Nephron progenitor cell (in vitro differentiated cells): Measurements from ENCODE around the gene ATP8A1.

Experiments
- DNase-seq: peaks from one replicate; pipeline ENCODE4 v3.0.0; 2021
- H3K27ac Mint-ChIP-seq: 2 replicates; pipeline ENCODE4 v1.8.0; 2021; ENCODE audit warnings: mild to moderate bottlenecking, moderate library complexity, mixed read lengths
- H3K27me3 Mint-ChIP-seq: 2 replicates; pipeline ENCODE4 v1.8.0; 2021; ENCODE audit warnings: mild to moderate bottlenecking, low read depth, mixed read lengths; ENCODE audit not compliant: poor library complexity
- H3K36me3 Mint-ChIP-seq: 2 replicates; pipeline ENCODE4 v1.8.0; 2021; ENCODE audit warnings: low read depth, mixed read lengths
- H3K4me1 Mint-ChIP-seq: 2 replicates; pipeline ENCODE4 v1.8.0; 2021; ENCODE audit warnings: mixed read lengths
- H3K4me3 Mint-ChIP-seq: 2 replicates; pipeline ENCODE4 v1.8.0; 2021; ENCODE audit warnings: mild to moderate bottlenecking, moderate library complexity, mixed read lengths
- H3K9me3 Mint-ChIP-seq: 2 replicates; pipeline ENCODE4 v1.8.0; 2021; ENCODE audit warnings: mild to moderate bottlenecking, moderate library complexity, mixed read lengths
- CTCF ChIP-seq: fragments of 200-600 bp; sonication (generic); IDR thresholded peaks from 2 replicates; pipeline ENCODE4 v1.5.0; 2021; ENCODE audit warnings: antibody characterized with exemption

ATP8A1 gene

DNA sequence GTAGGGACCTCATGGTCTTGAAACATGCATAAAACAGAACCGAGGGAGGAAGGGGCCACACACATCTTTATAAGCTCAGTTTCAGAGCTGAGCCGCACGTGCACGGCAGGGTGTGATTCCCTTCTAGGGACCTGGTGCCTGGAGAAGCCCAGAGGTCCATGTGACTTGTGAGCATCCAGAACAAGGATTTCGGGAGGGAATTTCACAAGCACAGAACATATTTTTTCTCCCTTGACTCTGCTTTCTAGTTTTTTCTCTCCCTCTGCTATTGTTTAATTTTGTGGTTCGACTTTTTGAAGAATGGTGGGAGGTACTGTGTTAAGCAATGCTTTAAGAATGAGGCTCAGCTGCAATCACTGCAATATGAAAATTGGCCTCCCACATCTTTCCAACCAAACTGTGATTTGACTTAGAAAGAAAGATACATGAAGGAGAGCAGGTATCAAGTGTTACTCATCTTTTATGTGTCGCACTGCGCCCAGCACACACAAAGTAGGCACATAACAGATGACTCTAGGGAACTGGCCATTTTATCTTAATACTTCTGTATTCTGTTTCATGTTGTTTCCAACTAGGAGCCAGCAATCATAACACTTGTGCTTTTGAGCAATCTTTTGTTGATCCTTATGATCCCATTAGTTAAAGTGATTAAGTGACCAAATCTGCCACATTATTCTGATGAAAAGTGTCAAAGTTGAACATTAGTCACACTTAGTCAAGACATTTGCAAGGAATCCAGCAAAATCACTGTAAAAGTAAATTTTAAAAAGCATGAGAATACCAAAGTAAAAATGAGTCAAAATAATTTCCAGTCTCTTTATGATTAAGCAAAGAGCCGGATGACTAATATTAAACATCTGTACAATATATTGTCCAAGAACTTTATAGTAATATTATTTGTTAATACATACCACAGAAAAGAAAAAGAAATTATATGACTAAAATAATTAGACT lies 173.2 kb downstream of the ATP8A1 start:
- no peak overlapping the region for H3K4me3 Mint-ChIP-seq
- no peak overlapping the region for H3K27ac Mint-ChIP-seq
- no peaks in the 10 kb centered on the region for H3K9me3 Mint-ChIP-seq
- TF ChIP-seq CTCF, result no peak
- peaks cover 6% of the 10 kb centered on the region for H3K27me3 Mint-ChIP-seq
- no peak for DNase-seq
- H3K4me1 Mint-ChIP-seq, result peaks cover 13% of the 10 kb centered on the region
- H3K36me3 Mint-ChIP-seq, result no peaks in the 10 kb centered on the region

DNA sequence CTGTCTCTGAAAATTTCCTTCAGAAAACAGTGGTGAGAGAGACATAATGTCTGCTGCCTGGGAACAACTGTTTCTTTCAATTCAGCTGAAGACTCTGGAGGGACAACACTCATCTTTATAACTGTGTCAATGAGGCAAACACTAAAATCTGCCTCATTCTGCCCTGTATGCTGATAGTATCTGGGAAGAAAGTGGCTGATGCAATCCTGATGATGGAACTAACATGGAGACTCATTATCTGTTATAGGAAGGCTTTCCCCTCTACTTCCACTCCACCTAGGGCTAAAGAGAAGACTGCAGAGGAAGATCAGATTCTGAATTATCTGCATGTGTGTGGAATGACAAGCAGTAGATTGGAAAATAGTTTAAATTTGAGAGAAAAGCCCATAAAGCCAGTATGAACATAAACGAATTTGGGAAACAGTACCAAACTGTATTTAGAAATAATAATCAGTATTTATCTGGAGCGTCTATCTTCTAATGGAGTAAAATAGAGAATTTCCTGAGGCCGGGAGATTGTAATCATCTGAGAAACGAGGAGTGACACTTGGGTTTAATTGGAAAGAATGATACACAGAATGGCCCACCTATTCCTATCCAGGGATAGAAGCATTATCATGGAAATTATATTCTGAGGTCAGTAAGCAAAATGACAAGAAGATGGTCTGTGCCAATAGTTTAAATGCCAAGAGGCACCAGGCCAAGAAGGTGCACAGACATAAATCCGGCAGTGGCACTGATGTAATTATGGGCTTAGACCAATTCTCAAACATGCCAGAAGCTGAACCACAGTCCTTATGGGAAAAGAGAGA lies 174.2 kb downstream of the ATP8A1 start:
- peaks cover 4% of the 10 kb centered on the region for H3K4me1 Mint-ChIP-seq
- TF ChIP-seq CTCF, result no peak
- no peaks in the 10 kb centered on the region for H3K9me3 Mint-ChIP-seq
- H3K27ac Mint-ChIP-seq, result peak overlapping the region; percentile 58
- peaks cover 6% of the 10 kb centered on the region for H3K27me3 Mint-ChIP-seq
- H3K4me3 Mint-ChIP-seq, result no peak overlapping the region
- no peak for DNase-seq
- no peaks in the 10 kb centered on the region for H3K36me3 Mint-ChIP-seq

DNA sequence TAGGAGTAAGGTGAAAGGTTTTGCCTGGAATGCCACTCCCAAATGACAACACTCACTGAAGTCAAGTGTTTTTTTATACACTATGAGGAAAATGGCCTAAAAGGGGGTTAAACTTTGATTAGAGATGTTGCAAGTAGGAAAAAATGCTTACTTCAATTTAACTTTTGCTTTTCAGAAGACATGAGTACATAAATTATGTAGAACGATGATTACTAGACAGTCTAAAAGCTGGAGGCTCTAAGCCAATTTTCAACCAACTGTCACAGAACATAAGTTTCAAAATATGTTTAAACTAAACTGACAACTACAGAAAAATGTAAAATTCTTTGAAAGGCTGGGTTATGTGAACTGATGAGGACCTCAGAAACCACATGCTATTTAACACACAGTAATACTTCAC lies 176.2 kb downstream of the ATP8A1 start:
- TF ChIP-seq CTCF, result no peak
- Mint-ChIP-seq H3K9me3 (no peaks in the 10 kb centered on the region), H3K27ac (no peak overlapping the region), H3K36me3 (no peaks in the 10 kb centered on the region), H3K4me3 (no peak overlapping the region), H3K4me1 (no peaks in the 10 kb centered on the region), H3K27me3 (peaks cover 6% of the 10 kb centered on the region)
- DNase-seq, result no peak

DNA sequence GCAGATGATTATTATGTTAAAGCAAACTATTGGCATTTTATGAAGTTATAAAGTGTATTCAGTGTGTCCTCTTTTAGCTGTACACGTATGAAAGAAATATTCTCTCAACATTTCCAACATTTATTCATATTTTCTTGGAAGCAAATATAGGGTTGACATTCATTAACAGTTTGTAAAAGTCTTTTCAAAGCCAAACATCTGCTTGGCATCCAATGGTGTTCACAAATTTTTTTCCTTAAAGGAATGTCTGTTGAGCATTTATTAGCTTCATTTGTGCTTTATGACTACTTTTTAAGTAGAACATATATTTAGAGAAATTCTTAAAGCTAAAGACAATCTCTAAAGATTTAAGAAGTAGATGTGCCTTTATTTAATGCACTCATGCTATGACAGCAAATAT lies 176.6 kb downstream of the ATP8A1 start:
- TF ChIP-seq CTCF, result no peak
- H3K27ac Mint-ChIP-seq, result no peak overlapping the region
- no peak overlapping the region for H3K4me3 Mint-ChIP-seq
- no peaks in the 10 kb centered on the region for H3K4me1 Mint-ChIP-seq
- no peaks in the 10 kb centered on the region for H3K36me3 Mint-ChIP-seq
- H3K27me3 Mint-ChIP-seq, result peaks cover 6% of the 10 kb centered on the region
- H3K9me3 Mint-ChIP-seq, result no peaks in the 10 kb centered on the region
- DNase-seq, result no peak

DNA sequence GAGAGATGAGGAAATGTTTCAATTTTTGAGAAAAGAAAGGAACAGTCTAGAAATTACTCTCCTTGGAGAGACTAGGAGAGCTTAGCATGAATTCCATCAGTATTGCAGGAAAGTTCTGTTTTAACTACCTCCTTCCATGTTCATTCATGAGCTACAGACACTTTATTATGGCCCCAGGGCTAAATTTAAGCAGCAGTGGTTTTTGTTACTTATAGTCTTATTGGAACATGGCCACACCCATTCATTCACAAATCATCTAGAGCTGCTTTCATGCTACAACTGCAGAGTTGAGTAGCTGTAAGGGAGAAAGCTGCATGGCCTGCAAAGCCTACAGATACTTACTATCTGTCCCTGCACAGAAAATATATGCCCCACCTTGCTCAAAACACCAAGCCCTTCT lies 178.0 kb downstream of the ATP8A1 start:
- Mint-ChIP-seq H3K4me3 (no peak overlapping the region), H3K9me3 (no peaks in the 10 kb centered on the region), H3K36me3 (no peaks in the 10 kb centered on the region), H3K27ac (no peak overlapping the region), H3K4me1 (no peaks in the 10 kb centered on the region), H3K27me3 (peaks cover 9% of the 10 kb centered on the region)
- TF ChIP-seq CTCF, result no peak
- DNase-seq, result no peak
